Measurements from ENCODE around the gene CD27. TPM values are rescaled to one million over a fixed set of nuclear protein-coding genes. Genes with fewer than 3 reads are reported as not detected.

CD27 gene
- total RNA-seq, 1 experiment from 2014 or later = 0.23 TPM

- in situ Hi-C loops (cut with HindIII; ENCODE audit: low pct_unique_long_range_greater_than_20kb, low sequenced_read_pairs) (no loop called here), intact Hi-C loops (cut with micrococcal nuclease; ENCODE audit: unreplicated experiment) (no loop called here)
- Histone ChIP-seq H3K27ac (ENCODE audit: low read length) (no peak overlapping the region), H3K27me3 (ENCODE audit: control insufficient read depth, insufficient read depth, low read length) (no peaks in the 10 kb centered on the region), H3K4me1 (ENCODE audit: control insufficient read depth, insufficient read depth, low read length) (peaks cover 1% of the 10 kb centered on the region), H3K36me3 (ENCODE audit: control insufficient read depth, insufficient read depth, low read length) (peaks cover 6% of the 10 kb centered on the region), H3K4me3 (ENCODE audit: low read depth in 2 of 2, low read length in 2 of 2) (no peak overlapping the region), H3K9me3 (ENCODE audit: control insufficient read depth, insufficient read depth, low read depth, low read length) (no peaks in the 10 kb centered on the region)
- ATAC-seq (no peak), DNase-seq (ENCODE audit: low read depth, low spot score) (no peak)
- TSS peak; percentile 33 for BruUV-seq (replicated peaks)
- ChIA-PET CTCF (no interaction called here), POLR2A (no interaction called here)
- TF ChIP-seq SIN3A (IDR thresholded peaks at IDR 0.05; ENCODE audit: borderline replicate concordance, insufficient read depth, low read depth, low read length) (no peak), REST (IDR thresholded peaks at IDR 0.05; ENCODE audit: insufficient read depth in 1 of 2, low read depth in 2 of 2, low read length in 1 of 2) (no peak), CTCF (IDR thresholded peaks at IDR 0.05) (no peak), POLR2AphosphoS5 (IDR thresholded peaks at IDR 0.05; ENCODE audit: low read depth, low read length) (no peak), TCF7L2 (IDR thresholded peaks at IDR 0.05; ENCODE audit: low read depth, low read length) (no peak)
Measured at GRCh38 chr12:6500466-6500865, 55.7 kb downstream of the CD27 start.

Other genes with a start within 250 kb of the CD27 start
- 103 TPM for gene CD9, start 244.6 kb upstream of the CD27 start, total RNA-seq (2021; ENCODE audit: unreplicated experiment)
- 1.1 TPM for gene PLEKHG6, start 134.3 kb upstream of the CD27 start, total RNA-seq (2021; ENCODE audit: unreplicated experiment)
- gene TNFRSF1A, start 102.9 kb upstream of the CD27 start, total RNA-seq (2021; ENCODE audit: unreplicated experiment) = 108 TPM
- gene SCNN1A, start 69.4 kb upstream of the CD27 start, total RNA-seq (2021; ENCODE audit: unreplicated experiment) = 17.1 TPM
- 3.1 TPM for gene LTBR, start 60.8 kb upstream of the CD27 start, total RNA-seq (2021; ENCODE audit: unreplicated experiment)
- 7.8 TPM for gene TAPBPL, start 7.1 kb downstream of the CD27 start, total RNA-seq (2021; ENCODE audit: unreplicated experiment)
- 11.2 TPM for gene VAMP1, start 25.7 kb downstream of the CD27 start, total RNA-seq (2021; ENCODE audit: unreplicated experiment)
- gene MRPL51, start 48.3 kb downstream of the CD27 start, total RNA-seq (2021; ENCODE audit: unreplicated experiment) = 194 TPM
- gene NCAPD2, start 49.1 kb downstream of the CD27 start, total RNA-seq (2021; ENCODE audit: unreplicated experiment) = 80.3 TPM
- gene GAPDH, start 89.6 kb downstream of the CD27 start, total RNA-seq (2021; ENCODE audit: unreplicated experiment) = 2,912 TPM
- gene IFFO1, start 111.1 kb downstream of the CD27 start, total RNA-seq (2021; ENCODE audit: unreplicated experiment) = 0.36 TPM
- 90.3 TPM for gene NOP2, start 123.3 kb downstream of the CD27 start, total RNA-seq (2021; ENCODE audit: unreplicated experiment)
- gene CHD4, start 162.4 kb downstream of the CD27 start, total RNA-seq (2021; ENCODE audit: unreplicated experiment) = 123 TPM
- not detected for gene LPAR5, start 191.0 kb downstream of the CD27 start, total RNA-seq (2021; ENCODE audit: unreplicated experiment)
- 0.54 TPM for gene ACRBP, start 202.5 kb downstream of the CD27 start, total RNA-seq (2021; ENCODE audit: unreplicated experiment)
- 11.4 TPM for gene ING4, start 218.2 kb downstream of the CD27 start, total RNA-seq (2021; ENCODE audit: unreplicated experiment)
- 54.3 TPM for gene ZNF384, start 244.4 kb downstream of the CD27 start, total RNA-seq (2021; ENCODE audit: unreplicated experiment)